Prostate gland (tissue), 2 donors: Measurements from ENCODE around the gene VCX2.
"Not testable (repeated sequence)": the region's sequence is repeated elsewhere in the genome, so short reads cannot be mapped to it uniquely, and the experiment has no call there.

Experiments
- CTCF ChIP-seq, 4 experiments: fragments of 200-600 bp in 2 of 4; fragments of 450-650 bp in 2 of 4; sonication (generic) in 2 of 4; IDR thresholded peaks; 1 replicate in 3 of 4; 2 replicates in 1 of 4; pipeline ENCODE4 v1.5.1; 2016 to 2019; ENCODE audit warnings: antibody characterized with exemption in 4 of 4, mild to moderate bottlenecking in 2 of 4, moderate library complexity in 2 of 4
- POLR2A ChIP-seq: fragments of 450-650 bp; IDR thresholded peaks from one replicate; pipeline ENCODE4 v1.6.1; 2016; ENCODE audit warnings: antibody characterized with exemption, mild to moderate bottlenecking

- TF ChIP-seq CTCF (IDR thresholded peaks at IDR 0.05); POLR2A: not testable (repeated sequence)
These were observed at the start of gene VCX2 for GRCh38 chrX:8171169-8171568.
